Measurements from ENCODE around the gene G3BP1. TPM values are rescaled to one million over a fixed set of nuclear protein-coding genes. Genes with fewer than 3 reads are reported as not detected.

G3BP1 gene
- total RNA-seq, 1 experiment from 2014 or later = 329 TPM

GRCh38 chr5:151810449-151810848 lies 38.7 kb downstream of the G3BP1 start:
- Histone ChIP-seq H3K36me3 (ENCODE audit: control insufficient read depth, insufficient read depth, low read length) (peaks cover 8% of the 10 kb centered on the region), H3K4me1 (peaks cover 4% of the 10 kb centered on the region; the same call in 1 of the 2 replicates), H3K27me3 (replicated peaks; ENCODE audit: control insufficient read depth, insufficient read depth, low read length) (no peaks in the 10 kb centered on the region), H3K4me3 (ENCODE audit: low read depth, low read length) (no peak overlapping the region), H3K9me3 (no peaks in the 10 kb centered on the region)
- POLR2A ChIA-PET = no interaction called here
- peaks cover 98% of the 10 kb centered on the region for H3K36me3 Mint-ChIP-seq (ENCODE audit: insufficient read depth, unreplicated experiment)
- H3K27ac Mint-ChIP-seq (ENCODE audit: unreplicated experiment) = no peak overlapping the region
- no peak for DNase-seq
- no peaks in the 10 kb centered on the region for H3K27me3 Mint-ChIP-seq (ENCODE audit: insufficient read depth, unreplicated experiment)
- H3K4me3 Mint-ChIP-seq (ENCODE audit: unreplicated experiment) = no peak overlapping the region
- no peaks in the 10 kb centered on the region for H3K4me1 Mint-ChIP-seq (ENCODE audit: low read depth, unreplicated experiment)
- CTCF ChIA-PET = no interaction called here
- BruUV-seq (replicated peaks) = no TSS peak
- no peak for TF ChIP-seq CTCF (IDR thresholded peaks at IDR 0.05; ENCODE audit: insufficient read depth in 1 of 2, low read depth in 1 of 2, low read length in 1 of 2, severe bottlenecking in 1 of 2, unreplicated experiment in 1 of 2)
- H3K9me3 Mint-ChIP-seq (ENCODE audit: unreplicated experiment) = peaks cover 10% of the 10 kb centered on the region
- intact Hi-C loops (cut with micrococcal nuclease; ENCODE audit: unreplicated experiment) = no loop called here

DNA sequence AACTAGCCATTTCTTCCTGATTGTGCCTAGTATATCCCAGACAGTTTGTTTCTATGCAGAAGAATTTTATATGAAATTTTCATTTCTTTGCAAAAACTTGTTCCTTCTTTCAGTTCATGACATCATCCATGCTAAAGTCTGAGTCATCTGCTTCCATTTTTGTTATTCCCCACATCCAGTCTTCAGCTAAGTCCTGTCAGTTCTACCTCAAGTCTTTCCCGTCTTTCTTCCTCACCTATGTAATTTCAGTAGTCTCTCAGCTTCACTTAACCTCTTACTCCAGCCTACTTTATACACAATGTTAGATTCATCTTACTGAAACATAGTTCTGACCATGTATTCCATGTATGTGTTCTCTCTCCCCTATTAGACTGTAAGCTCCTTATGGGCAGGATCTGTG lies 39.1 kb downstream of the G3BP1 start:
- ChIA-PET CTCF (interaction anchor here (1.1 kb wide), 1 partner anchor 14 kb away, joined by 3 read pairs; no protein-coding TSS in a partner anchor), POLR2A (no interaction called here)
- TF ChIP-seq CTCF (IDR thresholded peaks at IDR 0.05; ENCODE audit: insufficient read depth in 1 of 2, low read depth in 1 of 2, low read length in 1 of 2, severe bottlenecking in 1 of 2, unreplicated experiment in 1 of 2) = no peak
- H3K4me3 ChIP-seq (ENCODE audit: low read depth, low read length) = no peak overlapping the region
- no peaks in the 10 kb centered on the region for H3K27me3 ChIP-seq (replicated peaks; ENCODE audit: control insufficient read depth, insufficient read depth, low read length)
- Mint-ChIP-seq H3K27ac (ENCODE audit: unreplicated experiment) (no peak overlapping the region), H3K27me3 (ENCODE audit: insufficient read depth, unreplicated experiment) (no peaks in the 10 kb centered on the region), H3K9me3 (ENCODE audit: unreplicated experiment) (peaks cover 10% of the 10 kb centered on the region), H3K4me1 (ENCODE audit: low read depth, unreplicated experiment) (no peaks in the 10 kb centered on the region), H3K36me3 (ENCODE audit: insufficient read depth, unreplicated experiment) (peaks cover 98% of the 10 kb centered on the region), H3K4me3 (ENCODE audit: unreplicated experiment) (no peak overlapping the region)
- DNase-seq = no peak
- no peaks in the 10 kb centered on the region for H3K9me3 ChIP-seq
- no TSS peak for BruUV-seq (replicated peaks)
- H3K4me1 ChIP-seq = peaks cover 4% of the 10 kb centered on the region; the same call in 1 of the 2 replicates
- intact Hi-C loops (cut with micrococcal nuclease; ENCODE audit: unreplicated experiment) = no loop called here
- H3K36me3 ChIP-seq (ENCODE audit: control insufficient read depth, insufficient read depth, low read length) = peaks cover 8% of the 10 kb centered on the region

GRCh38 chr5:151811593-151812321 lies 40.0 kb downstream of the G3BP1 start:
- Histone ChIP-seq H3K4me1 (peaks cover 4% of the 10 kb centered on the region; the same call in 1 of the 2 replicates), H3K9me3 (no peaks in the 10 kb centered on the region), H3K36me3 (ENCODE audit: control insufficient read depth, insufficient read depth, low read length) (peaks cover 8% of the 10 kb centered on the region), H3K27me3 (replicated peaks; ENCODE audit: control insufficient read depth, insufficient read depth, low read length) (no peaks in the 10 kb centered on the region), H3K4me3 (ENCODE audit: low read depth, low read length) (no peak overlapping the region)
- Mint-ChIP-seq H3K4me1 (ENCODE audit: low read depth, unreplicated experiment) (no peaks in the 10 kb centered on the region), H3K4me3 (ENCODE audit: unreplicated experiment) (no peak overlapping the region), H3K27me3 (ENCODE audit: insufficient read depth, unreplicated experiment) (no peaks in the 10 kb centered on the region), H3K9me3 (ENCODE audit: unreplicated experiment) (peaks cover 10% of the 10 kb centered on the region), H3K27ac (ENCODE audit: unreplicated experiment) (no peak overlapping the region), H3K36me3 (ENCODE audit: insufficient read depth, unreplicated experiment) (peaks cover 98% of the 10 kb centered on the region)
- DNase-seq = no peak
- intact Hi-C loops (cut with micrococcal nuclease; ENCODE audit: unreplicated experiment) = no loop called here
- BruUV-seq (replicated peaks) = no TSS peak
- ChIA-PET POLR2A (no interaction called here), CTCF (interaction anchor here (1.1 kb wide), 1 partner anchor 14 kb away, joined by 3 read pairs; no protein-coding TSS in a partner anchor)
- TF ChIP-seq CTCF (IDR thresholded peaks at IDR 0.05; ENCODE audit: insufficient read depth in 1 of 2, low read depth in 1 of 2, low read length in 1 of 2, severe bottlenecking in 1 of 2, unreplicated experiment in 1 of 2) = no peak
